ENCODE results near the gene MPPED1. TPM values are rescaled to one million over a fixed set of nuclear protein-coding genes. Genes with fewer than 3 reads are reported as not detected.

Gene MPPED1, protein sequence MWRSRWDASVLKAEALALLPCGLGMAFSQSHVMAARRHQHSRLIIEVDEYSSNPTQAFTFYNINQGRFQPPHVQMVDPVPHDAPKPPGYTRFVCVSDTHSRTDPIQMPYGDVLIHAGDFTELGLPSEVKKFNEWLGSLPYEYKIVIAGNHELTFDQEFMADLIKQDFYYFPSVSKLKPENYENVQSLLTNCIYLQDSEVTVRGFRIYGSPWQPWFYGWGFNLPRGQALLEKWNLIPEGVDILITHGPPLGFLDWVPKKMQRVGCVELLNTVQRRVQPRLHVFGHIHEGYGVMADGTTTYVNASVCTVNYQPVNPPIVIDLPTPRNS
- total RNA-seq, result not detected in 2 replicates

DNA sequence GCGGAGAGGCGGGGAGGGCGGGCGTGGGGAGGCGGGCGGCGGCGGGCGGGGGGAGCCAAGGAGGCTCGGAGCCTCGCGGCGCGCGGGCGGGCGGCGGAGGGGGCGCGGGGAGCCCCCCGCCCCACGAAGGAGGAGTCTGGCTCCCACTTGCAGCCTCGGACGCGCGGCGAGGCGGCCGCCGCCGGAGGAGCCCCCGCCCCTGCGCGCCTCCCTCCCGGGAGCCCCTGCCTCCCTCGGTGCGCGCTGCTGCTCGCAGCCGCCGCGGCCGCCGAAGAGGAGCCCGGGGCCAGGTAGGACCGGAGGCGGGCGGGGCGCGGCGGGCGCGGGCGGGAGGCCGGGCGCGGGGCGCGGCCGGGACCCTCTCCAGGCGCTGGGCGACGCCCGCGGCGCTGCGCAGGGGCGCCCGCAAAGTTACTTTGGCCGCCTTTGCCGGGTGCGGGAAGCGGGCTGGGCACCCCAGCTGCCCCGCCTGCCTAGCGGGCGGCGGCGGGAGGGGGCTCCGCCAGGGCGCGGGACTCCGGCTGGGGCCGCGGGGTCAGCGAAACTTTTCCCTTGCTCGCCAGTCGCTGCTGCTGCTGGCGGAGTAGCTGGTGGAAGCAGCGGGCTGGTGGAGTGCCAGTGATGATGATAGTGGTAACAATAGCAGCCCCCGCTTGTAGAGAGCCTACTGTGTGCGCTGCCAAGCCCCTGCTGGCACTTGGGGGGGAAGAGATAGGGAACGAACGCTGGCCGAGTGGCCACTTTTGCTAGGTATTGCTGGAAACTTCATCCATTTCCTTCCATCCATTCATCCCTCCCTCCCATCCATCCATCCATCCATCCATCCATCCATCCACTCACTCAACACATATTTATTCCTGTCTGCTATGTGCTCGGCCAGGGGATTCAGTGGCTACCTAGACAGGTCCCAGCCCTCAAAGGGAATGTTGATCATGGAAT lies at the start of gene MPPED1:
Gene MPPED1 (plus strand): TSS at position 146 of the 939 bp plus-strand sequence. CDS start 12,972 bp downstream, outside the sequence.
- intact Hi-C loops (cut with micrococcal nuclease), result no loop called here

DNA sequence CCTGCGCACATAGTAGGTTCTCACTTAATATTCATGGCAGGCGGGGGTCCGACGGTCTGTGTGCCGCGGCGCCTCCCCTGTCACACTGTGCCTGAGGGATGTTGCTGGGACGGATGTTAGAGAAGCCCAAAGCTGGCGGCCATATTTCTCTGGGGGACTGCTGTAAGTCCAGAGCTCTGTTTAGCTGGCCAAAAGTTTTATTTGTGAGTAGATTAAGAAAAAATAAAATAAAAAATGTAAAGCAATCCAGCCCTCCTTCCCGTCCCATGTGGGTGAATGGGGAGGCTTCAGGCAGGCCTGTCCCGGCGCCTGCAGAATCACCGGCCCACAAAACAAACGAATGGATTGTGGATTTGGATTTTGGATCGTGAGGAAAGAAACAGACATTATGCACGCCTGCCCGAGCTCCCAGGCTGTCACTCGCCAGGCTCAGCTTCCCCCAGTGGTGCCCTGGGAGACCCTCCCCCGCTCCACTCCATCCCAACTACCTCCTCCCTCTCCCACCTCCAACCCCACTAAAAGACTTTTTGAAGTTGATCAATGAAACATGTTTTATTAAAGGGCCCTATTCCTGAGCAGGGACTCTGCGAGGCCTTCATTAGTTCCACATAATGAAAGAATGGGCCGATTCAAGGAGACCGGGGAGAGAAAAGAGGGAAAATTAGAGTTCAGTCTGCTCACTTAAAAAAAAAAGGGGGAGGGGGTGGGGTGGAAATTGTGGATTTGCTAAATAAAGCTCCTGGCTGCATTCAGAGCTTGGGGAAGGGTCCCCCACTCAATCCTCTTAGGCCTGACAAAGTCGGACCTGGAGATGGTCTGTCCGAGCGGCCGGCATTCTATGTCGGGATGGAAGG lies 48.3 kb upstream of the MPPED1 start:
- intact Hi-C loops (cut with micrococcal nuclease), result no loop called here

DNA sequence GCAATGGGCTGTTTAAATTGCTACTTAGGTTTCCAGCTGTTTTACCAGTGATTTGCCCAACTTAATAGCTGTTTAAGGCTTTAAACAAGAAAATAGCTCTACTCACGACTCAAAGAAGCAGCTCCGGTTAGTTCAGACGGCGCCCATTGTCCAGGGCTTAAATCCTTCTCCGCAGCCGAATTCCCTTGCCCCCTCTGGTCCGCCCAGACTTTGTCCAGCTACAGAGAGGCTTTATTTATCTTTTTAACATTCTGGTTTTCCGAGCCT lies 47.7 kb upstream of the MPPED1 start:
- intact Hi-C loops (cut with micrococcal nuclease), result no loop called here

DNA sequence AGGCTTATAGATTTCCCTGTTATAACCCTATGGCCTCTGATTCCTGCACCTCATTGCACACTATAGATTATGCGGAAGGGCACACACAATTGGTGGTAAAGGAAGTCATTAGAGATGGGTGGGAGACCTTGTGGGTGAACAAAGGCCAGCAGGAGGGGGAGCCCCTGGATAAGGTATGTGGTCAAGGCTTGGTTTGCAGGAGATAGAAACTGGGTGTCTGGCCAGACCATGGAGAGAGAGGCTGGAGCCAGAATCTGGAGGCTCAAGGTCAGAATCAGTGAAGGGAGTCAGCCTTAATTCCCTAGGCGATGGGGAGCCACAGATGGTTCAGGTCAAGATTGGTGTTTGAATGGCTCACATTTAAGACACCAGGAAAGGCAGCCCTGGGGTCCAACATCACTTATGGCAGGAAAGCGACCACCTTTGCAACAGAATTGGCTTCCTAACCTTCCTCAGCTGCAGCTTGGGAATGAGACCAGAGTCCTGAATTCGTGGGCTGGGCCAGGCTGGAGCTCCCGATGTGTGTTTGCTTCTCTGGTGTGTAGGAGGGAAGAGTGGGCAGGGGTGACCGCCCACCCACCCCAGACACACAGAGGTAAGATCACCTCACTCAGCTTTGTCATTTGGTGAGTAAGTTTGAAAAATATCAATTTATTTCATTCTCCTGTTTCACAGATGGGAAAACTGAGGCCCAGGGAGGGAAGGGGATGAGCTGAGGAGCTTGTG lies 45.9 kb upstream of the MPPED1 start:
- intact Hi-C loops (cut with micrococcal nuclease), result no loop called here

DNA sequence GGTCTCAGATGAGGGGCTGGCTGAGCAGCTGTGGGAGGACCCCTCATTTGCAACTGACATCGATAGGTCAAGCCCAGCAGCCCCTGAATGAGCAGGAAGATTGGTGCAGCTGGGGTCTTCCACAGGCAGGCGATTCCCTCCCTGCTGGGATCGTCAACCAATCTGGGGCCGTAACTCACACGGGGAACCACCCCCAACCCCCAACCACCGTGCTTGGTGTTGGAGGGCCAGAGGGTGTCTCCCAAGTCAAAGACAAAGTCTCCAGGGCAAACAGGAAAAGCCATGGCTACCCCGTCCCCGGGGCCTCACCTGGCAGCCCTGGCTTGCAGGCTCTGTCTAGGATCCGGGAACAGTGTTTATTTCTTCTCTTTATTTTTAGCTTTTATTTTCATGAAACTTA lies 41.8 kb upstream of the MPPED1 start:
- intact Hi-C loops (cut with micrococcal nuclease), result no loop called here

DNA sequence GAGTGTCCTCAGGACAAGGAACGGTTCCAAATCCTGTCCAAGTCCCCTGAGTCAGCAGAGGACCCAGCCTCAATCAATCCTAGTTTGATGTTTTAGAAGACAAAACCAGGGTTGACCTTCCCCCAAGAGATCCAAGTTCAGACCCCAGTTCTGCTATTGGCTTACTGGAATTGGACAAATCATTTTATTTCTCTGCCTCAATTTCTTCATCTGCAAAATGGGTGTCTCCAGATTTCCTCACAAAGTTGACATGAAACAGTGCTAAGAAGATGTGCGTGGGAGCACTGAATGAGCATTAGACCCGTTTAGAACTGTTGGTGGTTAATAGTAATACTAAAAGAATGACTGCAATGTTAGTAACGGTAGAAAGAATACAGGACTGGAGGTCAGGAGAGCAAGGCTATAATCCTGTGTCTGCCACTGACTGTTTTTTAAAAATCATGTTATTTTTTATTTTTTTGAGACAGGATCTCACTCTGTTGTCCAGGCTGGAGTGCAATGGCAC lies 35.8 kb upstream of the MPPED1 start:
- intact Hi-C loops (cut with micrococcal nuclease), result no loop called here

DNA sequence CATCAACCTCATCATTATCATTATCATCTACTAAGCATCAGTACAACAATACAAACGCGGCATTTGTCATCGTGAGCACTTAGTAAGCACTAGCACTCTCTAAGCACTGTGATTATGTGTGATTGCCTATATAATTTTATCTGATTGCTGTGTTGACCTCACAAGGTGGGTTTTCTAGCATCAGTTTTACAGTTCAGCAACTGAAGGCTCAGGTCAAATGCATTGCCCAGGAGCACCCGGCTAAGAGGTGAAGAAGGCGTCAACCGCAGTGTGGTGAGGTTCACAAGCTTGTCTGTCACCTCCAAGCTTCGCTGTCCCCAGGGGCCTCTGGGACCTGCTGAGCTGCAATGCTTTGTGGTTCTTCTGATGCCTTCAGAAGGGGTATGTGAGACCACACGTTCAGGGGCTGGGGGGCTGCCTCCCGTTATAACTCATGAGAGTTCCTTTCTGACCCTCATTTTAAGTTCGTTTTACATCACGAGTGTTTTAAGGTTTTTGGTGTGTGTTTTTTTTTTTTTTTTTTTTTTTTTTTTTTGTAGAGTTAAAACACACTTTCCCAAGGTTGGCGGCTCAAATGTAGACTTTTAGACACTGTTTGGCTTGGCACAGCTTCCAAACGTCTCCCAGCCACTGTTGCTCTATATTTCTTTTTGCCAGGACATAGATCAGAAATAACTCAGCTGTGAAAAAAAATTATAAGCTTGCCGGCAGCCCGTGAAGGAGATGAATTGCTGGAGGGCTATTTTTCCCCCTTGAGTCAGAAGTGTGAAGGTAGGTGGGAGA lies 34.9 kb upstream of the MPPED1 start:
- intact Hi-C loops (cut with micrococcal nuclease), result no loop called here

DNA sequence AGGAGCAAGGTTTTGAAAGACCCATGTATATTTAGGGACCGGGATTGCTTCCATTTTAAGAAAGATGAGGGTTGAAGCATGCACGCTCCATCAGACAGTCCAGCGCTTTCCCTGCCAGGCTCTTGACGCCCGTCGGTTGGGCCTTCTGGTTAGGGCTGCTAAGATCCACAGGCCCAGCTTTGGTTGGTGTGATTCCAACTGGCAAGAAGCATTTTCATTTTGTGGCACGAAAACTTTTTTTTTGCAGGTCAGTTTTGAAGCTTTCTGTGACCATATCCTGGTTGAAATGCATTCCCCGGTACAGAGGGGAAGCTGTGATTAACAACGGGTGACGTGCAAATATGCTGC lies 34.3 kb upstream of the MPPED1 start:
- intact Hi-C loops (cut with micrococcal nuclease), result no loop called here

DNA sequence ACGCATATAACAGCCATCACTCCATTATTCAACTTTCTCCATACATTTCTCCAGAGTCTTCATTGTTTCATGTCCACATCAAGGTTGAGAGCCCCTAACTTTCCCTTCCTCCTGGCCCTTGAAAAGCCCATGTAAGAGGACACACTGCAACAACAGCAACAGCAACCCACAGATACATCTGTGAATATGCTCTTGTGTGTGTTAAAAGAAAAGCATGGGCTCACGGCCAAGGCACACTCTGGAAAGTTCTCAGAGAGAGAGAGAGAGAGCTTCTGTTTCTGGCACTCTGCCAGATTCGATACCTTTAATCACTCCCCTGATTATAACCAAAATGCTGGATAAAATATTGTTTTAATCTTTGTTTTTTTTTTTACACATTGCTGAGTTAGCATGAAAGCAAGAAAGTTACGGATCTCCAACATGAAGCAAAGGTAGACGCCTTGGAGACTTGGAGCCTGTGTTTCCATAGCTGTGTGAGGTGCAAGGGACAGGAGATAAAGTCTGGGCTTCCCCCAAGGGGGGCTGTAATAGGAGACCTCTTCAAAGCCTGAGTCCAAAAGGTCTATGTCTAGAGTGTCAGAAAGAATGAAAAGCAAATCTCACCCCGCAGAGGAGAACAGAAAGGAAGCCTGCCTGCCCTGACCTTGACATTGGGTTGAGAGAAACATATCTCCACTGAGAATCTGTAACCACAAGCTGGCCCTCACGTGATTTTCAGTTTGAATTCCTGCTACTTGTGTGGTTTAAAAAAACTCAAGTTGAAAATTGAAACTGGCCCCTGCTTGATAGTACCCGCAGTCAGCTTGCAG lies 33.7 kb upstream of the MPPED1 start:
- intact Hi-C loops (cut with micrococcal nuclease), result no loop called here

DNA sequence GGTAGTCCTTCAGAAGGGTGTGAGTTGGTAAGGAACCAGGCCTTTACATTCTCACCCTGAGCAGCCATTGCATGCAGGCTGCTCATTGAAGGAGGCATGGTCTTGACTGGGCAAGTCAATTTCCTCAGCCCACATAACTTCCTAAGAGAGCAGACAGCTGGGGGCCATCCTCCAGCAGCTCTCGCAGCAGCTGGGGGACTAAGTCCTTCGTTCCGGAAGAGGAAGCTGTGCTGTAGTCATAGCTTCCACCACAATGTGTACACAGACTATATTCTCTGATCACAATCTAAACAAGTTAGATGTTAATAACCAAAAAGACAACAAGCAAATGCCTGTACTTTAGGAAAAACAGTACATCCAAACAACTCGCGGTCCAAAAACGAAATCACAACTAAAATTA lies 30.1 kb upstream of the MPPED1 start:
- intact Hi-C loops (cut with micrococcal nuclease), result no loop called here

DNA sequence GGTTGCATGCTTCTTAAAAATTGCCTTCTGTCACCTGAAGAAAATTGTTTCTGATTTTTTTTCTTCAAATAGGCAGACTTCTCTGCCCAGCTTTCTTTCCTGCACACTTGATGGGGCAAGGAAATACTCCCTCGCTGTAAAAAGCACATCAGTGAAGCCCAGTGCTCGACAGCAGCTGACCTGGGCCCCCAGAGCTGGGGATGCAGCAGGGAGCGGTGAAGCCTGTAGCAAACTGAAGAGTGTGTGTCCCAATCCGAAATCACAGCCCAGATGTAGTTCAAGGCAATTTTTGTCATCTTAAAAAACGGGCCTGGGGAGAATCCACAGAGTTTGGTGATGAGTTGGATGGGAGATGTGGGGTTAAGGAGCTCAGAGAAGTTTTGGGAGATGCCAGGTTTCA lies 27.0 kb upstream of the MPPED1 start:
- intact Hi-C loops (cut with micrococcal nuclease), result loop anchor here (1.0 to 5.0 kb wide), 5 partner anchors 39 to 154 kb away; no protein-coding TSS in a partner anchor

DNA sequence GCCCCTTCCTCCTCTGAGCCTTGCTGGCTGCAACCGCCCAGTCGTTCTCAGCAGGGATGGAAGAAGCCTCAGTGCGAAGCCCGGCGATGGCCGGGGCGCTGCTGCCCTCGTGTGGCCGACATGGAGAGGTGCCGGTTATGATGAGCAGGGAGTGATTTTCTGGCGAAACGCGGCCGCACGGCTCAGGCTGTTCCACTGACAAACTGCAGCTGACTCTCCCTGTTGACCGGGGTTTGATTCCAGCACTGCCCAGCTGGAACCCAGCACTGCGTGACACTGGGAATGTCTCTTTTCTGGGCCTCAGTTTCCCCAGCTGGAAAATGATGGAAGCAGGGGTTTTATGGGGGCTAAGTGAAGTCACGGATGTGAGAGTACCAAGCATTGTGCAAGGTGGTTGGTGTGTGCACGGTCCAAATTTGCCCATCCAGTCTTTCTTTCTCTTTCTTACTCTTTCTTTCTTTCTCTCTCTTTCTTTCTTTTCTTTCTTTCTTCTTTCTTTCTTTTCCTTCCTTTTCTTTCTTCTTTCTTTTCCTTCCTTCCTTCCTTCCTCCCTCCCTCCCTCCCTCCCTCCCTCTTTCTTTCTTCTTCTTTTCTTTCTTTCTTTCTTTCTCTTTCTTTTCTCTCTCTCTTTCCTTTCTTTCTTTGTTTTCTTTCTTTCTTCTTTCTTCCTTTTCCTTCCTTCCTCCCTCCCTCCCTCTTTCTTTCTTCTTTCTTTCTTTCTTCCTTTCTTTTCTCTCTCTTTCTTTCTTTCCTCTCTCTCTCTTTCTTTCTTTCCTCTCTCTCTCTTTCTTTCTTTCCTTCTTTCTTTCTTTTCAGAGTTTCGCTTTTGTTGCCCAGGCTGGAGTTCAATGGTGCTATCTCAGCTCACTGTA lies 25.8 kb upstream of the MPPED1 start:
- intact Hi-C loops (cut with micrococcal nuclease), result loop anchor here (1.0 to 5.0 kb wide), 5 partner anchors 40 to 155 kb away; no protein-coding TSS in a partner anchor

DNA sequence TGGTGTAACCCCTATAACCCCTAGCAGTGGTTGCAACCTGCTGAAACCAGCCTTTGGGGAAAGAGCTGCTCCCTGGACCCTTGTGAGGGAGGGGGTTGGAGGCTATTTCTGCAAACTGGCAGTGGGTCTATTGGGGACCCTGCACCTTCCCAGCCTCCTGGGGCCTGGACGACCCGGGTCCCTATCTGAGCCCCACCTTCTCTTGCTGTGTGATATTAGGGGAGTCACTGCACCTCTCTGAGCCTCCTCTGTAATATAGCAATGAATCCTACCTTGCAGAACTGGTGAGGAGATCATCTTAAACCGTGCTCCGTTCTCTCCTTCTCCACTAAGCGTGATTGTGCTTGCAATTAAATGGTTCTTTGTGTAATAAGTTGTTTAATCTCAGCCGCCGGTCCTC lies 24.0 kb upstream of the MPPED1 start:
- intact Hi-C loops (cut with micrococcal nuclease), result loop anchor here (1.0 to 5.0 kb wide), 2 partner anchors 94 to 1238 kb away; no protein-coding TSS in a partner anchor

DNA sequence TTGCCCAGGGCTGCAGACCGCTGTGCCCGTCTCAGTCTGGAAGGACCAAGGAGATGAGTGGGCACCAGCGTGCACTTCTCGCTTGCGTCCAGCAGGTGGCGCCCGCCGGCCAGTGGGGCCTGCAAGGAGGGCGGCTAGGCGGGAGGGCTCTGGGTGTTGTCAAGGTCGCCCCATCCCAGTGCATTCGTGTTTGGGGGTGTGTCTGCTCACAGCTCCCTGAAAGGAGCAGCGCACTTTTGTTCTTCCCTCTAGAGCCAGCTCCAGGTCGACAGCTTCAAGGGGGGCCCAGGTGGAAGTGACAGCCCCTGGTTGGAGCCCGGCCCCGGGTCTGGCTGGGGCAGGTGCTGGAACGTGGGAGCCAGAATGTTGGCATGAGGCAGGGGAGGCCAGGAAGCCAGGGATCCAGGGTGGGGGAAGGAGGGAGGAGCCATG lies 23.4 kb upstream of the MPPED1 start:
- intact Hi-C loops (cut with micrococcal nuclease), result loop anchor here (1.0 to 5.0 kb wide), 2 partner anchors 94 to 1238 kb away; no protein-coding TSS in a partner anchor

DNA sequence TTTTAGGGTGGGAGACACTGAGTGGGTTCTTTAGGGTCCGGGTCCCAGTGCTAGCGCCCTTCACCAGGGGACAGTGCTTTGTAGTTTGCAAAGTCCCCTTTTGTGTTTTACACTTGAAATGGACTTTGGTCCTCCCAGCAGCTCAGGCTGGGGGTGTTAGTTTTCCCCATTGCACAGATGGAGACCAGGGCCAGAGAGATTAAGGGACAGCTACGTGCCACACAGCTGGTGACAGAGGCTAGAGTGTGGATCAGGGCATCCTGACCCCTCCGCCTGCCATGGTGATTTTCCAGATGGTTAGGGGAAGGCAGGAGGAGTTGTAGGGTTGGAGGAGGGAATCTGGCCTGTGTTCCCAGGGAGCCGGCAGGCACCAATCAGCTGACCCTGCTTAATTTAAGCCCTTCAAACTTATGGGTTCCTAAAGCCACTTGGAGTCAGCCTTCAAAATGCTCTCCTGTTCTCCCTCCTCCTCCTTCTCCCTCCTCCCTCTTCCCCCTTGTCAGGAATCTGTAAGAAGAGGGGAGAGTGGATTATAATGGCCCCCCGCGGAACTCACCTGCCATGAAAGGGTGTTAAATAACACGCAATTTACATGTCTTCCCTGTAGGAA lies 22.5 kb upstream of the MPPED1 start:
- intact Hi-C loops (cut with micrococcal nuclease), result loop anchor here (5.0 kb wide), 1 partner anchor 93 kb away; no protein-coding TSS in a partner anchor

DNA sequence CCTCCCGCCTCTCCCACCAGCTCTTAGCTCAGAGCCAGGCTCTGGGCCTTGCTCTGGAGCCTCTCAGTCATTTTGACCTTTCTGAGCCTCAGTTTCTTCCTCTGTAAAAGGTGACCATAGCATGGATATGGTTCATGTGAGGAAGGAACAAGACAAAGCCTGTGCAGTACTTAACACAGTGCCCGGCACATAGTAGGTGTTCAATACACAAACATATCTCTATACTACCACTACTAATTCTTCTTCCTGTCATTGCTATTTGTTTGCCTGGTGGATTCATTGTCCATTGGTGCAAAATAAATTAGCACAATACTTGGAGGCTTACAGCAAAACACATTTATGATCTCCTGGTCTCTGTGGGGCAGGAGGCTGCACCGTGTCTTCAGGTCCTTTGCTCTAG lies 21.6 kb upstream of the MPPED1 start:
- intact Hi-C loops (cut with micrococcal nuclease), result no loop called here

DNA sequence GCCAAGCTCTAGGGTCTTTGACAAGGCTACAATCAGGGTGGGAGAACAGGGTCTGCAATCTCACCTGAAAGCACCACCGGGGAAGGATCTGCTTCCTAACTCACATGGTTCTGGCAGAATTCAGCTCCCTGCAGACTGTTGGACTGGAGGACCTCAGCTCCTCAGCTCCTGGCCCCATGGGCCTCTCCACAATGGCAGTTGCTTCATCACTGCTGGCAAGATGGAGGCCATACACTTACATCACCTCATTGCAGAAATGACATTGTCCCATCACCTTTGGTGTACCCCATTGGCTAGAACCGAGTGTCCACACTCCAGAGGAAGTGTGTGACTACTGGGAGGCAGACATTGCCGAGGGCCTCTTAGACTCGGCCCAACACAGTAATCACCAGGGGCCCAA lies 20.9 kb upstream of the MPPED1 start:
- intact Hi-C loops (cut with micrococcal nuclease), result no loop called here

Measured in T-helper 1 cell treated with Interleukin-12 subunit alpha and Interleukin-12 subunit beta and Interleukin-4 antibody, amounts not matched to agents 30 ng/mL and 1 ng/mL, for 36 hours (primary cell).